CD8-positive, alpha-beta memory T cell (primary cell): Measurements from ENCODE around the gene PSMB3. TPM values are rescaled to one million over a fixed set of nuclear protein-coding genes. Genes with fewer than 3 reads are reported as not detected.

Source experiments
- CTCF ChIA-PET: fragments of 350-600 bp; sonication (Branson Sonifier 250); formaldehyde crosslinking; loops from one replicate; lab custom pipeline; 2021; ENCODE audit warnings: antibody characterized with exemption; lab: Charles Lee
- POLR2A ChIA-PET: fragments of 350-600 bp; sonication (Branson Sonifier 250); formaldehyde crosslinking; loops from one replicate; lab custom pipeline; 2021; ENCODE audit warnings: antibody characterized with exemption; lab: Charles Lee
- DNase-seq, 5 donors: peaks; one replicate each; pipeline versions ENCODE4 v3.0.0 to v3.0.0-alpha.2; 2020 to 2022; ENCODE audit warnings: mixed read lengths in 1 of 5
- H3K27ac ChIP-seq: one replicate; pipeline ENCODE4 v1.7.0; 2013; ENCODE audit warnings: low read depth, mild to moderate bottlenecking, low read length, moderate library complexity
- H3K27me3 ChIP-seq: 2 replicates; pipeline ENCODE4 v1.7.0; 2013; ENCODE audit warnings: low read length, mild to moderate bottlenecking; ENCODE audit not compliant: insufficient read depth, poor library complexity, severe bottlenecking
- H3K36me3 ChIP-seq: 2 replicates; pipeline ENCODE4 v1.7.0; 2013; ENCODE audit warnings: mild to moderate bottlenecking, low read length, moderate library complexity; ENCODE audit not compliant: insufficient read depth
- H3K4me1 ChIP-seq: 2 replicates; pipeline ENCODE4 v1.7.0; 2013; ENCODE audit warnings: mild to moderate bottlenecking, low read length, moderate library complexity; ENCODE audit not compliant: insufficient read depth
- H3K4me3 ChIP-seq: 2 replicates; pipeline ENCODE4 v1.7.0; 2013; ENCODE audit warnings: mild to moderate bottlenecking, low read length
- H3K9me3 ChIP-seq: 2 replicates; pipeline ENCODE4 v1.7.0; 2013; ENCODE audit warnings: mild to moderate bottlenecking, low read length
- H3K27ac Mint-ChIP-seq, 8 donors: one replicate each; pipeline ENCODE4 v1.8.0; 2020 to 2021; ENCODE audit warnings: mixed read lengths in 8 of 8, mild to moderate bottlenecking in 6 of 8, inconsistent platforms in 3 of 8, moderate library complexity in 3 of 8
- H3K27me3 Mint-ChIP-seq, 2 donors: one replicate each; pipeline ENCODE4 v1.8.0; 2020 to 2021; ENCODE audit warnings: mixed read lengths in 2 of 2, mild to moderate bottlenecking in 1 of 2, moderate library complexity in 1 of 2
- H3K36me3 Mint-ChIP-seq, 3 donors: one replicate each; pipeline ENCODE4 v1.8.0; 2020 to 2021; ENCODE audit warnings: mixed read lengths in 3 of 3, inconsistent platforms in 1 of 3, mild to moderate bottlenecking in 1 of 3
- H3K4me1 Mint-ChIP-seq, 3 donors: one replicate each; pipeline ENCODE4 v1.8.0; 2020 to 2021; ENCODE audit warnings: mixed read lengths in 3 of 3, inconsistent platforms in 1 of 3, mild to moderate bottlenecking in 1 of 3
- H3K4me3 Mint-ChIP-seq, 7 donors: one replicate each; pipeline ENCODE4 v1.8.0; 2020 to 2021; ENCODE audit warnings: mixed read lengths in 7 of 7, mild to moderate bottlenecking in 6 of 7, moderate library complexity in 4 of 7, inconsistent platforms in 2 of 7
- H3K9me3 Mint-ChIP-seq, 5 donors: one replicate each; pipeline ENCODE4 v1.8.0; 2020 to 2022; ENCODE audit warnings: mixed read lengths in 5 of 5, mild to moderate bottlenecking in 3 of 5, moderate library complexity in 2 of 5, inconsistent platforms in 1 of 5
- polyA plus RNA-seq: library from polyadenylated mRNA; unstranded; fragments of 300-500 nt; fragmentation: Illumina TruSeq; gene quantifications from one replicate; pipeline ENCODE4 v1.2.3, GENCODE V29; 2021
- total RNA-seq, 2 experiments: library from RNA; stranded (reverse); gene quantifications; one replicate each; pipeline ENCODE4 v1.2.3, GENCODE V29; 2021

PSMB3 gene
- total and polyA plus RNA-seq, 3 experiments from 2014 or later: 317 to 431 (median 323) TPM

DNA sequence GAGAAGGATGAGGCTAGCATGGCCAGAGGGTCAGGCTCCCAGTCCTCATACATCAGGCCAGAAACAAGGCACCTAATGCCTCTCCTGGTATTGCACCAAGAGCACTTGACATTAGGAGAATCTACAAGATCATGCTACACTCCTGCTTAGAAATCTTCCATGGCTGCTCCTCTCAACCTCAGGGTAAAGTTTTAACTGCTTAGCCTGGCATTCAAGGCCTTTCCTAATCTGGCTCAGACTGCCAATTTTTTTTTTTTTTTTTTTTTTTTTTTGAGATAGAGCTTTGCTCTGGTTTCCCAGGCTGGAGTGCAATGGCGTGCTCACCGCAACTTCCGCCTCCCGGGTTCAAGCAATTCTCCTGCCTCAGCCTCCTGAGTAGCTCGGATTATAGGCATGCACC, 38.6 kb downstream of the PSMB3 start:
- H3K27me3 Mint-ChIP-seq: no peaks in the 10 kb centered on the region
- no peaks in the 10 kb centered on the region for H3K9me3 ChIP-seq
- no peaks in the 10 kb centered on the region for H3K9me3 Mint-ChIP-seq
- CTCF ChIA-PET: no interaction called here
- peaks cover 0 to 55% (median 3%) of the 10 kb centered on the region in 3 donors for H3K36me3 Mint-ChIP-seq
- POLR2A ChIA-PET: no interaction called here
- H3K4me1 ChIP-seq: no peaks in the 10 kb centered on the region
- no peaks in the 10 kb centered on the region for H3K27me3 ChIP-seq
- H3K36me3 ChIP-seq: peaks cover 9% of the 10 kb centered on the region
- H3K4me1 Mint-ChIP-seq: peaks cover 8 to 48% (median 42%) of the 10 kb centered on the region in 3 donors
- H3K27ac ChIP-seq: no peak overlapping the region
- no peak overlapping the region for H3K4me3 Mint-ChIP-seq
- no peak overlapping the region for H3K4me3 ChIP-seq
- no peak for DNase-seq
- H3K27ac Mint-ChIP-seq: peak overlapping the region in 2 of 8 donors; percentile 24 to 75

DNA sequence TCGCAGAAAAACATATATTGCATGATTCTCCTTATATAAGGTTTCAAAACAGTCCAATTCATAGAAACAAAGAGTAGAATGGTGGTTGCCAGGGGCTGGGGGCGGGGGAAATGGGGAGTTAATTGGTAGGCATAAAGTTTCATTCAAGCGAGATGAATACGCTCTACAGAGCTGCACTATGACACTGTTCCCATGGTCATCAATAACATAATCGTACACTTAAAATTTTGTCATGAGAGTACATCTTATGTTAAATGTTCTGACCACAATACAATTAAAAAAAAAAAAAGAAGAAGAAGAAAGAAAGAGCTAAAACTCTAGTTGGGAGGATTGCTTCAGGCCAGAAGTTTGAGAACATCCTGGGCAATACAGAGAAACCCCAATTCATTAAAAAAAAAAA, 41.7 kb downstream of the PSMB3 start:
- CTCF ChIA-PET: interaction anchor here (0.7 to 1.5 kb wide), 2 partner anchors 48 to 371 kb away, joined by 3 to 4 read pairs; no protein-coding TSS in a partner anchor
- peak overlapping the region in 2 of 8 donors; percentile 65 to 68 for H3K27ac Mint-ChIP-seq
- peaks cover 0 to 52% (median 0%) of the 10 kb centered on the region in 3 donors for H3K36me3 Mint-ChIP-seq
- no peaks in the 10 kb centered on the region for H3K9me3 ChIP-seq
- H3K4me1 Mint-ChIP-seq: peaks cover 33 to 72% (median 64%) of the 10 kb centered on the region in 3 donors
- H3K4me3 ChIP-seq: no peak overlapping the region
- no peak for DNase-seq
- no peak overlapping the region for H3K27ac ChIP-seq
- H3K36me3 ChIP-seq: no peaks in the 10 kb centered on the region
- POLR2A ChIA-PET: interaction anchor here (0.6 to 0.7 kb wide), 2 partner anchors 360 to 831 kb away, joined by 6 to 11 read pairs; no protein-coding TSS in a partner anchor
- no peaks in the 10 kb centered on the region for H3K27me3 Mint-ChIP-seq
- H3K27me3 ChIP-seq: no peaks in the 10 kb centered on the region
- no peaks in the 10 kb centered on the region for H3K9me3 Mint-ChIP-seq
- H3K4me3 Mint-ChIP-seq: peak overlapping the region in 1 of 7 donors; percentile 31
- peaks cover 24% of the 10 kb centered on the region for H3K4me1 ChIP-seq

DNA sequence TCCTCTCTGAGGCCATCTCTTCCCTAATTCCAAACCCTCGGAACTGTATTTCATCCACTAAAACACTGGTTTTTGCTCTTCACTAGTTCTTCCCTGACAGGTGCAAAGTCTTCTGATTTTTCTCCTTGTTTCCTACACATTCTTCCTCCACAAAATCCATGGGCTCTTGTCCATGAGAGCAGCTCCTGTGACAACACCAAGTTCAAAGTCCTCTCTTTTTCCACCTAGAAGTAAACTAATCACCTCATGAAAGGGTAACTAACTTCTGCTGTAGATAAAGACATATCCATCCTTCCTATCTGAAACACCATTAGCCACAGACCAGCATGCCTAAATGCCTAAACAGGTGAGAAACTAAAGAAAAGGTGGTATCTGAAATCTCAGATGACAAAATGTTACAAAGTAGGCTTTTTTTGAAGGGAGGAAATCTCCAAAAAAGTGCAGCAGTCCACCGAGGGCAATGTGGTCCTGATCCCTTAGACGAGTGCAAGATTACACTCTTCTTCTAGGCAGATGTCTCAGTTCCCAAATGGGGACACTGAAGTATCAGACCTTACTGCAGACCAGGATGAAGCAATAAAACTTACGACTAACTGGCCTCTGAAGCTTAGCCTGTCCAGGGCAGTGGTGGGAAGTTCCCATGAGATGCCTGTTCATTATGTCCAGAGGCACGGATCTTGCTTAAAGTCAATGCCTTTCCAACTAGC, 44.1 kb downstream of the PSMB3 start:
- peaks cover 31% of the 10 kb centered on the region for H3K4me1 ChIP-seq
- H3K4me3 ChIP-seq: no peak overlapping the region
- DNase-seq: no peak
- Mint-ChIP-seq H3K36me3 (peaks cover 0 to 50% (median 4%) of the 10 kb centered on the region in 3 donors), H3K27me3 (no peaks in the 10 kb centered on the region), H3K4me1 (peaks cover 39 to 66% (median 56%) of the 10 kb centered on the region in 3 donors), H3K27ac (peak overlapping the region in 7 of 8 donors; percentile 35 to 96 (median 90)), H3K4me3 (peak overlapping the region; percentile 16 to 100 (median 91)), H3K9me3 (no peaks in the 10 kb centered on the region)
- no peaks in the 10 kb centered on the region for H3K27me3 ChIP-seq
- ChIA-PET CTCF (no interaction called here), POLR2A (no interaction called here)
- H3K27ac ChIP-seq: no peak overlapping the region
- no peaks in the 10 kb centered on the region for H3K9me3 ChIP-seq
- peaks cover 6% of the 10 kb centered on the region for H3K36me3 ChIP-seq

DNA sequence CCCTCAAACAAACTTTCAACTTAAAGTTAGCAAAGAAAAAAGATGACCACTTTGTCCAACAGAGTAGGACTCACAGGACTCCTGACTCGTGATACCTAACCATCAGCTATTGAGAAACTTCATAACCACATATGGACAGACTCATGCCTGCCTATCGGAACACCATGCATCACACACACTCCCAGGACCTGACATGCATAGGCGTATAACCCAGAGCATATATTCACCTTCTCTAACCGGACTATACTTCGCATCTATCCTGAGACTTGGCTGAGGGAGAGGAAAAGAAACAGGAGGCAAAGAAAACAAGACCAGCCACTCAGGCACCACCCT, 44.6 kb downstream of the PSMB3 start:
- peaks cover 11% of the 10 kb centered on the region for H3K36me3 ChIP-seq
- POLR2A ChIA-PET: no interaction called here
- no peak for DNase-seq
- Mint-ChIP-seq H3K27ac (peak overlapping the region; percentile 35 to 97 (median 91)), H3K4me3 (peak overlapping the region; percentile 88 to 100 (median 93)), H3K36me3 (peaks cover 0 to 52% (median 6%) of the 10 kb centered on the region in 3 donors), H3K27me3 (no peaks in the 10 kb centered on the region), H3K9me3 (no peaks in the 10 kb centered on the region), H3K4me1 (peaks cover 39 to 64% (median 55%) of the 10 kb centered on the region in 3 donors)
- no peaks in the 10 kb centered on the region for H3K27me3 ChIP-seq
- no peaks in the 10 kb centered on the region for H3K9me3 ChIP-seq
- peaks cover 31% of the 10 kb centered on the region for H3K4me1 ChIP-seq
- H3K27ac ChIP-seq: no peak overlapping the region
- CTCF ChIA-PET: no interaction called here
- no peak overlapping the region for H3K4me3 ChIP-seq

DNA sequence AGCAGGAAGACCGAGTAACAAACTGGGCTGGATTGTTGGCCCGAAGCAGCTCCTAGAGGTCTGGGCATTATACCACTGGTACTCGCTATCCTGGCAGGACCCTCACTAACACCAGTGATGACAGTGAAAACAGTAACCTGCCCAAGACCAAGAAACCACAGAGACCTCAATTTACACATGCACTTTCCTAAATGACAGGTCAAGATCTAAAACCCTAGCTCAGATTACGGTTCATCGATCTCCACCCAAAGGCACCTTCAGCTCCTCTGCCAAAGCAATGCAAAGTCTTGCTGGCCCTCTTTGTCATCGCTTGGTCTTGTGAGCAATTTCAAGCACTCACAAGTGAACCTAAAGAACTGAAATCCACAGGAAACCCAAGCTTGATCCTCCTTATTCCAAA, 45.3 kb downstream of the PSMB3 start:
- Mint-ChIP-seq H3K27me3 (no peaks in the 10 kb centered on the region), H3K9me3 (no peaks in the 10 kb centered on the region), H3K36me3 (peaks cover 0 to 53% (median 8%) of the 10 kb centered on the region in 3 donors), H3K4me1 (peaks cover 35 to 58% (median 50%) of the 10 kb centered on the region in 3 donors), H3K27ac (peak overlapping the region; percentile 80 to 97 (median 93)), H3K4me3 (peak overlapping the region; percentile 88 to 100 (median 93))
- no peak for DNase-seq
- Histone ChIP-seq H3K4me1 (peaks cover 31% of the 10 kb centered on the region), H3K9me3 (no peaks in the 10 kb centered on the region), H3K27ac (no peak overlapping the region), H3K36me3 (peaks cover 18% of the 10 kb centered on the region), H3K27me3 (no peaks in the 10 kb centered on the region), H3K4me3 (peak overlapping the region; percentile 65)
- CTCF ChIA-PET: interaction anchor here (1.9 kb wide), 1 partner anchor 377 kb away, joined by 5 read pairs; no protein-coding TSS in a partner anchor
- POLR2A ChIA-PET: no interaction called here

DNA sequence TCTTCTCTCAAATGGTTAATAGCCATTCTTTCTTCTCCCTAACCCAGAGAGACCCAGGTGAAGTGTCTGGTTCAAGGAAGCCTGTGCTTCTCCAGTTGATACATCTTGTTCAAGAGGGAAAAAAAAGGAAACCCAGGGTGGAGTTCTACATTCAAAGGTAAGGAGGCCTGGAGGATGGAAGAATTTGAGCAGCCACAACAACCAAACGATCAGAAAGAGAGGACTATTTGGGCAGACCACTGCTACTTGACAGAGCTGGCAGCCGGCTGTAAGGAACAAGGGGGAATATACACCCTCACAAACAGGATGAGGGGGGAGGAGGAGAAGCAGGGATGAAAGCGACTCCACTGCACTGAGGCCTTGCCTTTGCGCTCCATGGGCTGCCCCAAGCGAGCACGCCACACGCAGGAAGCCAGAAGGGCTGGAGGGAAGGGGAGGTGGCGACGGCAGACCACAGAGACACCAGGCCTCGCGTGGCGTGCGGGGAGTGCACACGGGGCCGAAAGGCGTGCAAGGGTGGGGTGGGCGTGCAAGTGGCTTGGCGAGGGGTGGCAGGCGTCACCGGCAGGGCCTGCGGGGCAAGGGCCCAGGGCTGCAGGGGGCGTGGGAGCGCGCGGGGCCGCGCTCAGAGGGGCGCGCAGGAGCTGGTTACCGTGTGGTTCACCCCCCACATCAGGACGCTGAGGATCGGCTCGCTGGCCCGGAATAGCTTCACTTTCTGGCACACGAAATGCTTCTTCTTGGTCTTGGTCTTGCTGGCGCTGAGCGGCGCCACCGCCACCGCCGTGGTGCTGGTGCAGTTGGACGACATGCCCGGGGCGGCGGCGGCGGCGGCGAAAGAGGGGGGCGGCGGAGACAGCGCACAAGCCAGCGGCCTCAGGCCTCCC, 46.3 kb downstream of the PSMB3 start:
- ChIA-PET POLR2A (interaction anchor here (0.9 to 1.5 kb wide), 6 partner anchors 26 to 354 kb away, joined by 3 to 9 read pairs (median 4); partner anchors contain the start of genes CWC25, LASP1 and RPL23), CTCF (interaction anchor here (0.8 to 1.9 kb wide), 2 partner anchors 20 to 376 kb away, joined by 3 to 5 read pairs; no protein-coding TSS in a partner anchor)
- no peaks in the 10 kb centered on the region for H3K27me3 ChIP-seq
- peaks cover 31% of the 10 kb centered on the region for H3K4me1 ChIP-seq
- H3K9me3 ChIP-seq: no peaks in the 10 kb centered on the region
- H3K4me3 ChIP-seq: peak overlapping the region; percentile 65
- DNase-seq: peak in 4 of 5 donors; percentile 42 to 70 (median 58)
- peaks cover 0 to 56% (median 9%) of the 10 kb centered on the region in 3 donors for H3K36me3 Mint-ChIP-seq
- peaks cover 19% of the 10 kb centered on the region for H3K36me3 ChIP-seq
- peak overlapping the region; percentile 65 for H3K27ac ChIP-seq
- peak overlapping the region; percentile 80 to 97 (median 94) for H3K27ac Mint-ChIP-seq
- no peaks in the 10 kb centered on the region for H3K9me3 Mint-ChIP-seq
- no peaks in the 10 kb centered on the region for H3K27me3 Mint-ChIP-seq
- peak overlapping the region; percentile 88 to 100 (median 93) for H3K4me3 Mint-ChIP-seq
- peaks cover 35 to 55% (median 47%) of the 10 kb centered on the region in 3 donors for H3K4me1 Mint-ChIP-seq

DNA sequence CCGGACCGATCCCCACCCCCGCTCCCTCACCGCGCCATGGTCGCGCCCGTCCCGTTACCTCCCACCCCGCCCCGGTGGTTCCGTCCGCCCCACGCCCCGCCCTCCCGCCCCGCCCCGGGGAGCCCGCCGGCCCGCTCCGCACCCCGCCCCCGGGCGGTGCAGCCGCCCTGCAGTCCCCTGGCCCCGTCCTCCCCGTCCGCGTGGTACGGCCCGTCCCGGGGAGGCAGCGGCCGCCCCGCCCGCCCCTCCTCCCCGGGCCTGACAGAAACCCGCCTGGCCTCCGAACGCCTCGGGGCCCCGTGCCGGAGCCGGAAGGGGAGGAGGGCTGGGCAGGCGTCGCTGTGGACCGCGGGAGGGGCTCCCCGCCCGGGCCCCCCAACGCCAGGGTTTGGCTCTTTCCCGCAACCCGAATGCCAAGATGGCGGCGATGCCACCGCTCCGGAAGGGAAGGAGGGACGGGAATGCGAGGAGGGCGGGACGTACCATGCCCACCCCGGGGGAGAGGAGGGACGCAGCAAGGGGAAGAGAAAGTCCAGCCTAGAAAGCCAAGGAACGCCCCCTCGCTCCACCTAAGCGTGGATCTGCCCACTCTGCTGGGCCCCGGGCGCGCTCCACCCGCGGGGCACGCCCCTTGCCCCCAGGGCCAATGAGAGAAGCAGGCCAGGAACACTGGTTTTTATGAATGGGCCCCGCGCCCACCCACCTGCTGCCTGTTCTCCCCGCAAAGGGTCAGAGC, 47.1 kb downstream of the PSMB3 start, which contains the start of gene PIP4K2B:
TSS of gene PIP4K2B (minus strand) at position 56 of the 736 bp plus-strand sequence. CDS start 132 bp downstream, outside the sequence.
- H3K9me3 Mint-ChIP-seq: no peaks in the 10 kb centered on the region
- peaks cover 19% of the 10 kb centered on the region for H3K36me3 ChIP-seq
- CTCF ChIA-PET: interaction anchor here (0.8 kb wide), 1 partner anchor 20 kb away, joined by 3 read pairs; no protein-coding TSS in a partner anchor

More for the DNA sequence above, 47.1 kb downstream of the PSMB3 start, which contains the start of gene PIP4K2B:
- peak; percentile 76 to 87 (median 82) for DNase-seq
- peaks cover 0 to 55% (median 13%) of the 10 kb centered on the region in 3 donors for H3K36me3 Mint-ChIP-seq
- Histone ChIP-seq H3K4me3 (peak within 1 kb of the TSS; percentile 78), H3K9me3 (no peaks in the 10 kb centered on the region), H3K27me3 (no peaks in the 10 kb centered on the region), H3K27ac (peak within 1 kb of the TSS; percentile 67), H3K4me1 (peaks cover 31% of the 10 kb centered on the region)
- H3K27ac Mint-ChIP-seq: peak within 1 kb of the TSS; percentile 80 to 97 (median 94)
- H3K4me3 Mint-ChIP-seq: peak within 1 kb of the TSS; percentile 88 to 100 (median 93)
- peaks cover 32 to 46% (median 39%) of the 10 kb centered on the region in 3 donors for H3K4me1 Mint-ChIP-seq
- POLR2A ChIA-PET: interaction anchor here (0.9 to 1.5 kb wide), 4 partner anchors 54 to 95 kb away, joined by 3 to 9 read pairs (median 5); partner anchors contain the start of genes LASP1 and RPL23
- no peaks in the 10 kb centered on the region for H3K27me3 Mint-ChIP-seq
